HG02973 (cell line): ENCODE results near the gene FBXO42.

Source experiments
- ATAC-seq: cut with Tn5 transposase; IDR thresholded peaks from one replicate; pipeline ENCODE4 v1.9.1; 2021; ENCODE audit warnings: moderate library complexity; ENCODE audit not compliant: unreplicated experiment

Gene FBXO42

GRCh38 chr1:16326833-16327404 is 25.4 kb downstream of the FBXO42 start:
- ATAC-seq: no peak

- no peak for ATAC-seq
These were observed 27.8 kb downstream of the FBXO42 start for GRCh38 chr1:16324456-16324890.

DNA sequence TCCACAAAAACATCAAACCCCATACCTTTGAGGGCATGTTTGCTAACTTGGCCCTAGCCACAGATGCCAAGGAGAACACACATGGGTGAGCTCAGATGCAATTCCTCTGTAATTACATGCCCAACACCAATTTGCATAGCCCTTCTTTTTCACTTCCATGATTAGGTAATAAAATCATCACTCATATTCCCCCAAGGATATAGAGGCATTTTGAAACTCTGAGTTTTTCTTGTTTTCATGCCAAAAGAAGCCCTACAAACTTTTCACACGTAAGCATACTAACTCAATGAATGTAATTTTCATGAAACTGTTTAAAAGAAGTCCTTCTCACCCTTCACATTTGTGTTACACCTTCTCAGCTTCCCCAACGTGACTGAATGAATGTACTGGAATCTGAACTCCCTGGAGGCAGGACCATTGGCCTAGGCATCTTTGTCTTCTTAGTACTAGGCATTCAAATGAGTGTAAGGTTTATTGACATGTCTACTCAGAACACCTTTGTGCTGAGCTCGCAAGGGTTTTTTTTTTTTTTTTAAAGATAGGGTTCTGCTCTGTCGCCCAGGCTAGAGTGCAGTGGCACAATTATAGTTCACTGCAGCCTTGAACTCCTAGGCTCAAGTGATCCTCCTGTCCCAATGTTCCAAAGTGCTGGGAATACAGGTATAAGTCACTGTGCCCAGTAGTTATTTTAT is 31.0 kb downstream of the FBXO42 start:
- ATAC-seq: no peak

DNA sequence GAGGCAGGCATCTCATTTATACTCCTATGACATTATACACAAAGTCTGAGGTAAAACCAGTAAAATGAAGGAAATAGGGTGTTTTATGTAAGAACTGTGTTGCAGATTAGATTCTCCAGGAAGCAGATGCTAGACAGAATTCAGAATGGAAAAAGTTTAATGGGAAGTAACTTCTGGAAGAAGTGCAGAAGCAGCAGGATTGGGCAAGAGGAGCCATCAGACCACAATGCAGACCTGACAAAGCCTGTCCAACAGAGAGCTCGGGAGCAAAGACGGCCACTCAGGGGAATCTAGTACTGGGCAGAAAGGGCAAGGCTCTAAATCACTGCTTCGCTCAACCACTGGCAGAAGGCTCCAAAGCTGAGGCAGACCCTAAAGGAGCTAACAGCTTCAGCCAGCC is 33.7 kb downstream of the FBXO42 start:
- no peak for ATAC-seq

DNA sequence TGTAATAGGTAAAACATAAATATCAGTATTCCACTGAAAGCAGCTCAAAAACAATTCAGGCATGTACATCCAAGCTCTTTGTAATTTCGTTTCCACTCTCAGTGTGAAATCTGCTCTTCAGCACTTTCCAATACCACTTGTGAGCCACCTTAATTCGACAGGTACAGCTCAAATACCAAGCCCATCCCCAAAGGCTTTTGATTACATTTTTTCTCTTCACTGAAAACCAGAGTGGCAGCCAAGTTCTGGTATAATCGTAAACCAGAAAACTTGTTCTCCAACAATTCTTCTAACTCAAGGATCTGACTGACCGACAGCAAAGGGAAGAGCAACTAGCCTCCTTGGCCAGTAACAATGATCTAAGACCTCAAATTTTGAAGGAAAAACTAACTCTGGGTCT is 36.8 kb downstream of the FBXO42 start:
- no peak for ATAC-seq

DNA sequence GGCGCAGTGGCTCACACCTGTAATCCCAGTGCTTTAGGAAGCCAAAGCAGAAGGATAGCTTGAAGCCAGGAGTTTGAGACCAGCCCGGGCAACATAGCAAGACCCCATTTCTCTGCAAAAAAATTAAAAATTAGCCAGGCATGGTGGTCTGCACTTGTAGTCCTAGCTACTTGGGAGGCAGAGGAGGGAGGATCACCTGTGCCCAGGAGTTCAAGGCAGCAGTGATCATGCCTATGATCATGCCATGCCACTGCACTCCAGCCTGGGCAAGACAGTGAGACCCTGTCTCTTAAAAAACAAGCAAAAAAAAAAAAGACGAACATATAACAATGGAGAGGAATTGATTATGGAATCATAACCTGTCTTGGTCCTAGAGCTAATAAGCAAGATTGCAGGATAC is 45.1 kb downstream of the FBXO42 start:
- no peak for ATAC-seq

DNA sequence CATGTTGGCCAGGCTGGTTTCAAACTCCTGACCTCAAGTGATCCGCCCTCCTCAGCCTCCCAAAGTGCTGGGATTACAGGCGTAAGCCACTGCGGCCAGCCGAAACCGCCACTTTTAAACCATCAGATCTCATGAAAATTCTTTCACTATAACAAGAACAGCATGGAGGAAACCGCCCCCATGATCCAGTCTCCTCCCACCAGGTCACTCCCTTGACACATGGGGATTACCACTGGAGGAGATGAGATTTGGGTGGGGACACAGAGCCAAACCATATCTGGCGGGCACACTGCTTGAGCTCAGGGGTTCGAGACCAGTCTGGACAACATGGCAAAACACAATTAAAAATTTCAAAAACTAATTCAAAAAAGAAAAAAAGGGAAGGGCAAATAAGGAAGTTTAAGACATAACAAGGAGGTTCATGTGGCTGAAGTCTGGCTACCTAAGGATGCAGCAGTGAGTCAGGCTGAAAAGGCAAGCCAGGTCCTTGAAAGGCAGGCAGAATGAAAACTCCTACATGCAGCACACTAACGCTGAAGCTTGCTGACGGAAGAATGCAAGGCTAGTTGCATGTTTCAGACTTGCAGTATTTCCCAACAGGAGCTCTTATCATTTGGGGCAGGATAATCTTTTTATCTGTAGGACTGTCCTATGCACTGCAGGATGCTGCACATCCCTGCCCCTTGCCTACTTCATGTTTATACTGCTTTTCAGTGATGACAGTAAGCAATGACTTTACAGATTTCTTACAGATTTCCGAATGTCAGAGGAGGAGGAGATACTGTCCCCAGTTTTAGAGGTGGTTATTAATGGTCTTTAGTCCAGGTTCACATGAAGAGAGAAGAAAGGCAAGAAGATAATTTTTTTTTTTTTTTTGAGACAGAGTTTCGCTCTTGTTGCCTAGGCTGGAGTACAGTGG is 49.3 kb downstream of the FBXO42 start:
- no peak for ATAC-seq

DNA sequence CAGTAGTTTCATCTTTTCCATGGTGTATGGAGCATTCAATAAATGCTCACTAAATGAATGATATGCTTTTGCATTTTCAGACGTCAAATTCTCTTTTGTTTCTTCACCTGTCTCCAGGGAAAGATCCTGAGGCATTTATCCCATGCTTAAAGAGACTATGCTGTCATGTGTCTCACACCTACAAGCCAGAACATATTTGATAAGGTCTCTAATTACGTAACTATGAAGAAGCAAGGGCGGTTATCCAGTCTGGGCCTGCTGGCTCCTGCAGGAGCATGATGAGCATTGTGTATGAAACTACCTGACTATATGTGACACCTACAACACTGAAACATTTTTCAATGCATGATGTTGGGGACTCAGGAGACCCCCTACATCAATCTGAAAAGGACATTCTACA is 51.8 kb downstream of the FBXO42 start:
- no peak for ATAC-seq

DNA sequence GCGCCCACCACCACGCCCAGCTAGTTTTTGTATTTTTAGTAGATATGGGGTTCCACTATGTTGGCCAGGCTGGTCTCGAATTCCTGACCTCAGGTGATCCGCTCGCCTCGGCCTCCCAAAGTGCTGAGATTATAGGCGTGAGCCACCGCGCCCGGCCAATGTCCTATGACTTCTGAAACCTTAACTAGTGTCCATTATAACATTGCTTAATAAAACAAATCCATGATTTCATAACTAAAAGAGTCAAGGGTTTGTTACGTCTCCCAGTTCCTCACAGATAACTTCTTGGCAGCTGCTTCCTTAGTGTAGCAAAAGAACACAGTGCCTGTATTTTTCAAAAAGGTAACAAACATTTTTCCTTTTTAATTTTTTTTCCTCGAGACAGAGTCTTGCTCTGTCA is 53.6 kb downstream of the FBXO42 start:
- ATAC-seq: no peak

DNA sequence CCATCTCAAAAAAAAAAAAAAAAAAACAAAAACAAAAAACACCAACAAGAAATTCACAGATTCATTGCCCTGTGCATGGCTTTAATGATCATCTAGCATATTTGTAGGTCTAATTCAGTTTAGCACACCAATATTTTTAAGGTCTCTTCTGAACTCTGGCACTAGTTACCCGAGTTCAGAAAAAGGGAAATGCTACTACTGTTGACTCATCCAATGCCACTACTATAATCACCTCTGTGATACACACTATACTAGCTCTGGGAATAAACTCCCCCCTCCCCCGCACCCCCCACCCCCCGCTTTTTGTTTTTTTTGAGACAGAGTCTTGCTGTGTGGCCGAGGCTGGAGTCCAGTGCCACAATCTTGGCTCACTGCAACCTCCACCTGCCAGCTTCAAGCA is 55.6 kb downstream of the FBXO42 start:
- no peak for ATAC-seq

GRCh38 chr1:16294219-16295212 is 57.8 kb downstream of the FBXO42 start:
- no peak for ATAC-seq

GRCh38 chr1:16293538-16293937 is 58.7 kb downstream of the FBXO42 start:
- ATAC-seq: no peak

DNA sequence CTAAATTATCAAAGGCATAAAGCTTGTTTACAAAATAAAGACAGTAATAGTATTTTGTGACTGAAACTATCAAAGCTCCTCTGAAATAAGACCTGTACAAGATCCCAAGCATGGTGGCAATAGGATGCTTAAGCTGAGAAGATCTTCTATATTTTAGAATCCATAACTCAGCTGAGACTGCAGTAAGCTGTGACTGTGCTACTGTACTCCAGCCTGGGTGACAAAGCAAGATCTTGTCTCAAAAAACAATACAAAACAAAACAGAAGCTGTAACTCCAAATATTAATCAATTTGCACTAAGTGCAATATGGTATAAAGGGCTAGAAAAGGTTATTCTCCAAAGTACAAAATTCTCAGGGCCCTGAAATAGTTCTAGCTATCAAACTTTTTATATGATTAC is 59.5 kb downstream of the FBXO42 start:
- ATAC-seq: no peak

GRCh38 chr1:16289959-16290358 is 62.3 kb downstream of the FBXO42 start:
- ATAC-seq: no peak

DNA sequence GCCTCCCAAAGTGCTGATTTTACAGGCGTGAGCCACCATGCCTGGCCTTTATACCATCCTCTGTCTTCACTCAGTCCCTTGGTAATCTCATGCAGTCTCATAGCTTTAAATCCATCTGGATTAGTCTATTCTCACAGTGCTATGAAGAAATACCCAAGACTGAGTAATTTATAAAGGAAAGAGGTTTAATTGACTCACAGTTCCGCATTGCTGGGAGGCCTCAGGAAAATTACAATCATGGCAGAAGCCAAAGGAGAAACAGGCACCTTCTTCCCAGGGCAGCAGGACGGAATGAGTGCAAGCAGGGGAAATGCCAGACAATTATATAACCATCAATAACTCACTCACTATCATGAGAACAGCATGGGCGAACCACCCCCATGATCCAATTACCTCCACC is 66.2 kb downstream of the FBXO42 start:
- ATAC-seq: no peak

GRCh38 chr1:16281765-16282164 is 70.5 kb downstream of the FBXO42 start:
- no peak for ATAC-seq

DNA sequence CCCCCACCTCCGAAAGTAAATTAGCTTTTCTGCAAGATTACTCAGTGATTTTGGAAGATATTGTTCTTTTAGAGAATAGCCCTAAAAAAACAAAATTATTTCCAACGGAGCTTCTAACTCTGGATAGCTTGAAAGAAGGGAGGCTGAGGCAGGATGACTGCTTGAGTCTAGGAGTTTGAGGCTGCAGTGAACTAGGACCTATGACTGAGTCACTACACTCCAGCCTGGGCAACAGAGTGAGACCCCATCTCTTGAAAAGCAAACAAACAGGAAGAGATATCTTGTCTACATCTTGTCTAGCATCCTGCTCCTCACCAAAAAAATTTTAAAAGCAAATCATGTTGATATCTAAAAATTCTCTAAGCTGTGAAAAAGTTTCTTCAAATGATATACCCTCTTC is 73.1 kb downstream of the FBXO42 start:
- ATAC-seq: no peak

GRCh38 chr1:16276302-16277030 is 75.8 kb downstream of the FBXO42 start:
- no peak for ATAC-seq

DNA sequence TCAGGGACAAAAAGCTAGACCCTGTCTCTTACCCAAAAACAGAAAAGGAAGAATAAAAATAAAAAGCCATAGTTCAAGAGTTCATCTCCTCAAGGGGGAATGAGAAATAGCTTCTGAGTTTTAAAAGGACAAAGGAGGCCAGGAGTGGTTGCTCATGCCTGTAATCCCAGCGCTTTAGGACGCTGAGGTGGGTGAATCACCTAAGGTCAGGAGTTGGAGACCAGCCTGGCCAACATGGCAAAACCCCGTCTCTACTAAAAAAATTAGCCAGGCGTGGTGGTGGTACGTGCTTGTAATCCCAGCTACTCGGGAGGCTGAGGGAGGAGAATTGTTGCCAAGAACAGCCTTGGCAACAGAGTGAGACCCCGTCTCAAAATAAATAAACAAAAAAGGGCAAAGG is 76.7 kb downstream of the FBXO42 start:
- ATAC-seq: no peak

DNA sequence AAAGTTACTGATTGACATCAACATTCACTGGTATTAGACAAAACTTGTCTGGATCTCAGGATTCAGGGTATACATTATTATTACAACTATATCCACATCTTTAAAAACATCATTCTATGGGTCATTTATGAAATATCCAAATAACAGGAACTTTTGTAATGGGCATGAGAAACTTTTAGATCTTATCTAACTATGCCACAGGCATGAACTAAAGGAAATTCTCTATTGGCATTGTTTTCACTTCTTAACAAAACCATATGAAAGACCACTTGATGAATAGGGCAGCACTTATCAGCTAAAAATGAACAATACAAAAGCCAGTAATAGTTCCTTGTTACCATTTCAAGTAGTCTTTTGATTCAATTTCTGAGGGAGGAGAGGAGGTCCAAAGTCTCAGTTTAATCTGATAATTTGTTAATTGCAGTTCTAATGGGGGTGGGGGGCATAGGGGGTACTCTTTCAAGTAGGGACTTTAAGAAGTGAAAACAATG is 84.5 kb downstream of the FBXO42 start:
- ATAC-seq: no peak
